Ovary (tissue), 3 donors: ENCODE results near the gene FYN.

Experiments used
- CTCF ChIP-seq, 3 donors: fragments of 450-650 bp in 2 of 3; fragments of 200-600 bp in 1 of 3; IDR thresholded peaks; one replicate each; pipeline versions ENCODE4 v1.5.1 to v1.8.0; 2016 to 2022; ENCODE audit warnings: antibody characterized with exemption in 3 of 3, mild to moderate bottlenecking in 1 of 3
- EP300 ChIP-seq: sonication (generic); formaldehyde crosslinking; IDR thresholded peaks from one replicate; pipeline ENCODE4 v1.6.1; 2017; ENCODE audit warnings: antibody characterized with exemption
- POLR2A ChIP-seq: fragments of 450-650 bp; IDR thresholded peaks from one replicate; pipeline ENCODE4 v1.6.1; 2017; ENCODE audit warnings: antibody characterized with exemption, mild to moderate bottlenecking, moderate library complexity
- donor health status: DM: no; HTN: no; CAD: no.

GRCh38 chr6:111713811-111714210 lies 159.4 kb downstream of the FYN start:
- TF ChIP-seq CTCF (IDR thresholded peaks at IDR 0.05) (no peak), POLR2A (no peak), EP300 (no peak)
